Breast epithelium (tissue), 3 donors: Measurements from ENCODE around the gene KIF1A.
"Not testable (repeated sequence)": the region's sequence is repeated elsewhere in the genome, so short reads cannot be mapped to it uniquely, and the experiment has no call there.

ENCODE experiments used
- POLR2A ChIP-seq: fragments of 450-650 bp; IDR thresholded peaks from one replicate; pipeline ENCODE4 v1.6.1; 2016; ENCODE audit warnings: antibody characterized with exemption, mild to moderate bottlenecking, moderate library complexity
- TF ChIP-seq, protein P1 (sequence below), 3 donors: fragments of 450-650 bp; IDR thresholded peaks; one replicate each; pipeline ENCODE4 v1.5.1; 2016 to 2017; ENCODE audit warnings: antibody characterized with exemption in 3 of 3, mild to moderate bottlenecking in 3 of 3, moderate library complexity in 3 of 3

GRCh38 chr2:240694304-240694703 is 125.7 kb downstream of the KIF1A start:
- TF ChIP-seq, protein P1, sequence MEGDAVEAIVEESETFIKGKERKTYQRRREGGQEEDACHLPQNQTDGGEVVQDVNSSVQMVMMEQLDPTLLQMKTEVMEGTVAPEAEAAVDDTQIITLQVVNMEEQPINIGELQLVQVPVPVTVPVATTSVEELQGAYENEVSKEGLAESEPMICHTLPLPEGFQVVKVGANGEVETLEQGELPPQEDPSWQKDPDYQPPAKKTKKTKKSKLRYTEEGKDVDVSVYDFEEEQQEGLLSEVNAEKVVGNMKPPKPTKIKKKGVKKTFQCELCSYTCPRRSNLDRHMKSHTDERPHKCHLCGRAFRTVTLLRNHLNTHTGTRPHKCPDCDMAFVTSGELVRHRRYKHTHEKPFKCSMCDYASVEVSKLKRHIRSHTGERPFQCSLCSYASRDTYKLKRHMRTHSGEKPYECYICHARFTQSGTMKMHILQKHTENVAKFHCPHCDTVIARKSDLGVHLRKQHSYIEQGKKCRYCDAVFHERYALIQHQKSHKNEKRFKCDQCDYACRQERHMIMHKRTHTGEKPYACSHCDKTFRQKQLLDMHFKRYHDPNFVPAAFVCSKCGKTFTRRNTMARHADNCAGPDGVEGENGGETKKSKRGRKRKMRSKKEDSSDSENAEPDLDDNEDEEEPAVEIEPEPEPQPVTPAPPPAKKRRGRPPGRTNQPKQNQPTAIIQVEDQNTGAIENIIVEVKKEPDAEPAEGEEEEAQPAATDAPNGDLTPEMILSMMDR (IDR thresholded peaks at IDR 0.05), result not testable (repeated sequence)
- not testable (repeated sequence) for TF ChIP-seq POLR2A
